Central memory CD8-positive, alpha-beta T cell (primary cell): ENCODE results near the gene PTPN2.
A peak's percentile ranks its signal among the peaks of the same experiment; 100 is the strongest.

ENCODE experiments used
- ATAC-seq: fragments of 150-1000 bp; cut with Tn5 transposase; replicated peaks from 2 replicates; pipeline ENCODE4 v1.10.0; 2022; ENCODE audit warnings: mild to moderate bottlenecking, moderate FRiP score, moderate number of reproducible peaks; ENCODE audit not compliant: poor library complexity, severe bottlenecking; ENCODE audit errors: extremely low read depth
- DNase-seq, 2 donors: peaks; one replicate each; pipeline ENCODE4 v3.0.0; 2021; ENCODE audit warnings: low spot score in 2 of 2
- H3K27ac Mint-ChIP-seq: one replicate; pipeline ENCODE4 v1.8.0; 2022; ENCODE audit warnings: low read depth, mild to moderate bottlenecking, moderate library complexity, mixed read lengths
- H3K27me3 Mint-ChIP-seq: one replicate; pipeline ENCODE4 v1.8.0; 2022; ENCODE audit warnings: mixed read lengths
- H3K36me3 Mint-ChIP-seq: one replicate; pipeline ENCODE4 v1.8.0; 2022; ENCODE audit warnings: mild to moderate bottlenecking, moderate library complexity, mixed read lengths; ENCODE audit not compliant: insufficient read depth
- H3K4me1 Mint-ChIP-seq: one replicate; pipeline ENCODE4 v1.8.0; 2022; ENCODE audit warnings: mixed read lengths
- H3K4me3 Mint-ChIP-seq: one replicate; pipeline ENCODE4 v1.8.0; 2022; ENCODE audit warnings: mild to moderate bottlenecking, moderate library complexity, mixed read lengths
- H3K9me3 Mint-ChIP-seq: one replicate; pipeline ENCODE4 v1.8.0; 2022; ENCODE audit warnings: mixed read lengths

PTPN2 gene

GRCh38 chr18:12862874-12863482 lies 21.1 kb downstream of the PTPN2 start:
- ATAC-seq (no peak), DNase-seq (no peak)
- H3K36me3 Mint-ChIP-seq = peaks cover 5% of the 10 kb centered on the region

DNA sequence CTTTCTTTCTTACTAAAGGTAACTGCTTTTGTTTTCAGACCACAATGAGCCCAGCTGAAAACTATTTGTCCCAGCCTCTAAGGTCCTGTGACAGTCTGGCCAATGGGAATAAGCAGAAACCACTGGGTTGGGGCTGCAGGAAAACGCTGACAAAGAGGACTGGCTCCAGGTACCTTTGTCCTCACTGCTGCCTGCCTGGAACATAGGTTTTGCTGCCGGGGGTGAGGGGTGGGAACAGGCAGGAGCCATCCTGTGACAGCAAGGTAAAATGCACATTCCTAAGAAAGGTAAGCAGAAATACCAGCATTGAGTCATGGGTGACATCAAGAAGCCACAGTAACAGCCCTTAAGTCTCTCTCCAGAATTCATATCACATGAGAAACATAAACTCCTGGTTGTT lies 21.6 kb downstream of the PTPN2 start:
- Mint-ChIP-seq H3K4me3 (no peak overlapping the region), H3K27ac (no peak overlapping the region), H3K36me3 (peaks cover 5% of the 10 kb centered on the region), H3K9me3 (no peaks in the 10 kb centered on the region), H3K4me1 (peaks cover 45% of the 10 kb centered on the region), H3K27me3 (no peaks in the 10 kb centered on the region)
- no peak for DNase-seq
- ATAC-seq = no peak

More at GRCh38 chr18:12862874-12863482, 21.1 kb downstream of the PTPN2 start:
- Mint-ChIP-seq H3K27ac (no peak overlapping the region), H3K9me3 (no peaks in the 10 kb centered on the region), H3K4me1 (peaks cover 47% of the 10 kb centered on the region), H3K27me3 (no peaks in the 10 kb centered on the region), H3K4me3 (no peak overlapping the region)

GRCh38 chr18:12861637-12862036 lies 22.4 kb downstream of the PTPN2 start:
- ATAC-seq (no peak), DNase-seq (no peak)
- Mint-ChIP-seq H3K36me3 (peaks cover 5% of the 10 kb centered on the region), H3K27me3 (no peaks in the 10 kb centered on the region), H3K27ac (peak overlapping the region; percentile 18), H3K4me1 (peaks cover 46% of the 10 kb centered on the region), H3K4me3 (no peak overlapping the region), H3K9me3 (no peaks in the 10 kb centered on the region)

GRCh38 chr18:12860530-12860929 lies 23.5 kb downstream of the PTPN2 start:
- ATAC-seq = no peak
- Mint-ChIP-seq H3K36me3 (peaks cover 11% of the 10 kb centered on the region), H3K9me3 (no peaks in the 10 kb centered on the region), H3K27ac (no peak overlapping the region), H3K4me1 (peaks cover 46% of the 10 kb centered on the region), H3K4me3 (no peak overlapping the region), H3K27me3 (no peaks in the 10 kb centered on the region)
- DNase-seq = no peak

- no peak for ATAC-seq
- H3K27me3 Mint-ChIP-seq = no peaks in the 10 kb centered on the region
- H3K27ac Mint-ChIP-seq = no peak overlapping the region
These were observed 25.0 kb downstream of the PTPN2 start for GRCh38 chr18:12858991-12859390.

DNA sequence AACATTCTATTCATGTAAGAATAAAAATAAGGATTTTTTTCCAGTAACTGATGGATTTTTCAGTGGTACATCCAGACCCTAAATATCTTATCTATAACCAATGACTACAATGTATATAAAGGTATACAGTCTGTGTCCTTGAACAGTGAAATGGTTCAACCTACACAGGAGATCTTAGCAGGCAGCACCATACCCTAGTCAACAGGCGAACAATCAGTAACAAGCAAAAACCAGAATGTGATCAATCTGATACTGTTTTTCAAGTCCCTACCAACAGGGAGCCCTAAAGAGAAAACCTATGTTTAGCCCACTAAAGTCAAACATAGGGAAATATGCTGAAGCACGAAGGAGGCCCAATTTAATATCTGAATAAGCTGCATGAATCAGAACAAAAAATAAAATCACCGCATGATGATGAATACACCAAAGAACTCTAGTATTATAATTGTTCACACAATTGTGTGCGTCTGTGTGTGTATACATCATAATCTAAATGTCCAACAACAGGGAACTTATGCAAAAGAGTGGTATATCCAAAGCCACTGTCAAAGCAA lies 26.0 kb downstream of the PTPN2 start:
- Mint-ChIP-seq H3K4me3 (no peak overlapping the region), H3K9me3 (no peaks in the 10 kb centered on the region), H3K27me3 (no peaks in the 10 kb centered on the region), H3K36me3 (peaks cover 21% of the 10 kb centered on the region), H3K4me1 (peaks cover 51% of the 10 kb centered on the region), H3K27ac (no peak overlapping the region)
- no peak for ATAC-seq
- no peak for DNase-seq

More at GRCh38 chr18:12858991-12859390, 25.0 kb downstream of the PTPN2 start:
- H3K4me3 Mint-ChIP-seq = no peak overlapping the region
- no peak for DNase-seq
- H3K9me3 Mint-ChIP-seq = no peaks in the 10 kb centered on the region
- H3K36me3 Mint-ChIP-seq = peaks cover 18% of the 10 kb centered on the region
- H3K4me1 Mint-ChIP-seq = peaks cover 53% of the 10 kb centered on the region

DNA sequence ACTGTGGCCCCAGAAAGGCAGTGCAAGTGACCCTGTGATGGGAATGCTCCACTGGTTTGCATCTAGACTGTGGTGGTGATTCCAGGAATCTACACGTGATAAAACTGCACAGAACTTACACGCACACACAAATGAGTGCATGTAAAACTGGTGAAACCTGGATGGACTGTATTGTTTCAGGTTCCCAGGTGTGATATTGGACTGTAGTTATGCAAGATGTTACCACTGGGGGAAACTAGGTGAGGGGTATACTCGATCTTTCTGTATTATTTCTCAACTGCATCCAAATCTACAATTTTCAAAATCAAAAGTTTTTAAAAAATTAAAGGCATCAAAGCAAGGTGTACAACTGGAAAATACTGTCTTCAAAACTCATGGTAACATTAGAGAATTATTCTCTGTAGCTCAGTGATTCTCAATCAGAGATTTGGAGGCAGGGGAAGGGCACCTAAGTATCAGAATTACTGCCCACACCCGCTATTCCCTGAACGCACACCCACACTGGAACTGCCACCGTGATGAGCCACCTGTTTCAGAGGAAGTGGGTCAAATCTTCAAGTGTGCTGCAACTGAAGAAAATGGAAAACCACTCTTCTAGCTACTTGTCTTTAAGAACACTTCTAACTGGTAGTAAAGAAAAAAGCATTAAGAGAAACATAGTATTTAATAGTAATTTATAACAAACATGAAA lies 26.7 kb downstream of the PTPN2 start:
- Mint-ChIP-seq H3K27ac (no peak overlapping the region), H3K4me1 (peaks cover 50% of the 10 kb centered on the region), H3K9me3 (no peaks in the 10 kb centered on the region), H3K4me3 (no peak overlapping the region), H3K27me3 (no peaks in the 10 kb centered on the region), H3K36me3 (peaks cover 19% of the 10 kb centered on the region)
- ATAC-seq (peak; percentile 24), DNase-seq (no peak)

GRCh38 chr18:12855916-12856315 lies 28.1 kb downstream of the PTPN2 start:
- no peak overlapping the region for H3K4me3 Mint-ChIP-seq
- no peaks in the 10 kb centered on the region for H3K27me3 Mint-ChIP-seq
- no peaks in the 10 kb centered on the region for H3K9me3 Mint-ChIP-seq
- peaks cover 48% of the 10 kb centered on the region for H3K4me1 Mint-ChIP-seq
- DNase-seq (no peak), ATAC-seq (no peak)
- peaks cover 19% of the 10 kb centered on the region for H3K36me3 Mint-ChIP-seq
- H3K27ac Mint-ChIP-seq = no peak overlapping the region

DNA sequence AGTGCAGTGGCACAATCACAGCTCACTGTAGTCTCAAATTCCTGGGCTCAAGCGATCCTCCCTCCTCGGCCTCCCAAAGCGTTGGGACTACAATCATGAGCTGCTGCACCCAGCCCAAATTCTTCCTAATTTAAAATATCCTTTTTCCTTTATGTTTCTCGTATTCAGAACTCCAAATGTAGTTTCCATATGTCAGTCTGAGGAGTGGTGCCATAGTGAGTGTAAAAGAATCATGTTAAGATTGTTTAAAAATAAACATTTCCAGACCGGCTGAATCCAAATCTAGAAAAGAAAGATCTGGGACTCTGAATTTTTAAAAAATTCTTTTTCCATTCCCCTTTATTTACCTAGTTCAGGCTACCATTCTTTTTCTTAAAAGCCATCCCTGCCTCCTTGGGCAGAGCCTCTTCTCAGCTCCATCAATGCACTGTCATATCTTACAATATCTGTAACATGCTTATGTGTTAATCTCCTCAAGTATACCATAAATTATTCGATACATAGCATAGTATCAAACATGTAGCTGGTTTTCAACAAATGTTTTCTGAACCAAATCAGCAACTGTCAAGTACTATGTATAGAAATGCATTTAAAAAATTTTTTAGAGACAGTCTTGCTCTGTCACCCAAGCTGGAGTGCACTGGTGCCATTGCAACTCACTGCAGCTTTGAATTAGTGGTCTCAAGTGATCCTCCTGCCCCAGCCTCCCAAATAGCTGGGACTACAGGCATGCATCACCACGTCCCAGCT lies 31.3 kb downstream of the PTPN2 start:
- Mint-ChIP-seq H3K9me3 (no peaks in the 10 kb centered on the region), H3K36me3 (peaks cover 27% of the 10 kb centered on the region), H3K27ac (peak overlapping the region; percentile 54), H3K4me3 (no peak overlapping the region), H3K4me1 (peaks cover 57% of the 10 kb centered on the region), H3K27me3 (no peaks in the 10 kb centered on the region)
- DNase-seq (no peak), ATAC-seq (no peak)

DNA sequence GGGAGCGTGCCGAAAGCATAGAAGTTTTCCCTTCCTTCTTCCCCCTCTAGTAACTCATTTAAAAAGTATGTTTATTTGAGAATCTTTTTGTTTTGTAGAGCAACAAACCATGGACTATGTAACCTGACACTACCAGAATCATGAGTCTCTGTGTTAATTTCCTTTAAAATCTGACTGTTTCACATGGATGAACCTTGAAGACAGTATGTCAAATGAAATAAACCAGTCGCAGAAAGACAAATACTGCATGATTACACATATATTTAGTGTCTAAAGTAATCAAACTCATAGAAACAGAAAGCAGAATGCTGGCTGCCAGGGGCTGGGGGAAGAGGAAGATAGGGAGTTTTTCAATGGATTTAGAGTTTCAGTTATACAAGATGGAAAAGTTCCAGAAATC lies 32.3 kb downstream of the PTPN2 start:
- ATAC-seq (no peak), DNase-seq (no peak)
- Mint-ChIP-seq H3K27me3 (no peaks in the 10 kb centered on the region), H3K27ac (peak overlapping the region; percentile 77), H3K4me1 (peaks cover 55% of the 10 kb centered on the region), H3K4me3 (no peak overlapping the region), H3K9me3 (no peaks in the 10 kb centered on the region), H3K36me3 (peaks cover 32% of the 10 kb centered on the region)

- DNase-seq (no peak), ATAC-seq (no peak)
- Mint-ChIP-seq H3K9me3 (no peaks in the 10 kb centered on the region), H3K27me3 (no peaks in the 10 kb centered on the region), H3K36me3 (peaks cover 22% of the 10 kb centered on the region), H3K4me3 (no peak overlapping the region), H3K4me1 (peaks cover 65% of the 10 kb centered on the region), H3K27ac (no peak overlapping the region)
These were observed 34.5 kb downstream of the PTPN2 start for GRCh38 chr18:12849548-12849947.

- H3K27me3 Mint-ChIP-seq = no peaks in the 10 kb centered on the region
- DNase-seq = no peak
- H3K4me1 Mint-ChIP-seq = peaks cover 65% of the 10 kb centered on the region
- no peak for ATAC-seq
- no peak overlapping the region for H3K4me3 Mint-ChIP-seq
- no peak overlapping the region for H3K27ac Mint-ChIP-seq
- H3K36me3 Mint-ChIP-seq = peaks cover 15% of the 10 kb centered on the region
- H3K9me3 Mint-ChIP-seq = no peaks in the 10 kb centered on the region
These were observed 35.6 kb downstream of the PTPN2 start for GRCh38 chr18:12848405-12848804.
